WI38 (cell line): Measurements from ENCODE around the gene USF2.

Experiments used
- H3K4me3 ChIP-seq: 2 replicates; pipeline ENCODE4 v1.5.1; 2011; ENCODE audit warnings: low read depth, mild to moderate bottlenecking, control low read depth, low read length
- TF ChIP-seq, protein P1 (sequence below): IDR thresholded peaks from 2 replicates; pipeline ENCODE4 v1.5.1; 2012; ENCODE audit warnings: low read depth, mild to moderate bottlenecking, control low read depth, low read length

Gene USF2

DNA sequence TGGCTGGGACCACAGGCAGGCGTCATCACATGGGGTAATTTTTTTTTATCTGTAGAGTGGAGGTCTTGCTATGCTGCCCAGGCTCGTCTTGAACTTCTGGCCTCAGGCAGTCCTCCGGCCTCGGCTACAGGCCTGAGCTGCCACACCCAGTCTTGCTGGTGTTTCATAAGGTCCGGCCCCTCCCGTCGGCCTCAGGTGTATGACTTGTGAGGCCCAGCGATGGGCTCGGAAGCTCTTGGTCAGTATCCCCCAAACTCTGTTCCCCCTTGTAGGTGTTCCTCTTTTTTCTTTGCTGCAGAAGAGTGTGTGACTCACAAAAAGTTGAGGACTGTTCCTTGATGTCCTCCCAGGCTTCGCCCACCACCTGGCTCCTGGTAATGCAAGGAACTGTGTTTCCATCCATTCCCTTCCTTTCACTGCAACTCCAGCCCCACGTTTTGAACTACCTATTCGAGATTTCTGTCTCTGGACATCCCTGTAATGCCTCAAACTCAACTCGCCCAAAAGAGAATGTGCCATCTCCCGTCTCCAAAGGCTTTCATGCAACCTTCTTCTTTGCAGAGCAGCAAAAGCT lies 5.0 kb downstream of the USF2 start:
- TF ChIP-seq, protein P1, sequence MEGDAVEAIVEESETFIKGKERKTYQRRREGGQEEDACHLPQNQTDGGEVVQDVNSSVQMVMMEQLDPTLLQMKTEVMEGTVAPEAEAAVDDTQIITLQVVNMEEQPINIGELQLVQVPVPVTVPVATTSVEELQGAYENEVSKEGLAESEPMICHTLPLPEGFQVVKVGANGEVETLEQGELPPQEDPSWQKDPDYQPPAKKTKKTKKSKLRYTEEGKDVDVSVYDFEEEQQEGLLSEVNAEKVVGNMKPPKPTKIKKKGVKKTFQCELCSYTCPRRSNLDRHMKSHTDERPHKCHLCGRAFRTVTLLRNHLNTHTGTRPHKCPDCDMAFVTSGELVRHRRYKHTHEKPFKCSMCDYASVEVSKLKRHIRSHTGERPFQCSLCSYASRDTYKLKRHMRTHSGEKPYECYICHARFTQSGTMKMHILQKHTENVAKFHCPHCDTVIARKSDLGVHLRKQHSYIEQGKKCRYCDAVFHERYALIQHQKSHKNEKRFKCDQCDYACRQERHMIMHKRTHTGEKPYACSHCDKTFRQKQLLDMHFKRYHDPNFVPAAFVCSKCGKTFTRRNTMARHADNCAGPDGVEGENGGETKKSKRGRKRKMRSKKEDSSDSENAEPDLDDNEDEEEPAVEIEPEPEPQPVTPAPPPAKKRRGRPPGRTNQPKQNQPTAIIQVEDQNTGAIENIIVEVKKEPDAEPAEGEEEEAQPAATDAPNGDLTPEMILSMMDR: no peak
- H3K4me3 ChIP-seq: no peak overlapping the region

DNA sequence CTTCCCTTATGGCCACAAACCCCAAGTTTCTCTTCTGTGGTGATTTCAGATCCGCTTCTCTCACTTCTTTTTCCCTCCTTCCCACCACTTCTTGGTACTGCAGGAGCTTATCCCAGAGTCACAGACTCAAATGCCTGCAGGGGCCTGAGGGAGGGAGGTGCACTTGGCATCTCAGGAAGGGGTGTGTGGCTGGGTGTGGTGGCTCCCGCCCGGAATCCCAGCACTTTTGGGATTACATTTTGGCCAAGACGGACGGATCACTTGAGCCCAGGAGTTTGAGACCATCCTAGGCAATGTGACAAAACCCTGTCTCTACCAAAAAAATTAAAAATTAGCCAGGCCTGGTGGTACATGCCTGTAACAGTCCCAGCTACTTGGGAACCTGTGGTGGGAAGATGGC lies 5.6 kb downstream of the USF2 start:
- H3K4me3 ChIP-seq: no peak overlapping the region
- TF ChIP-seq, protein P1: no peak

DNA sequence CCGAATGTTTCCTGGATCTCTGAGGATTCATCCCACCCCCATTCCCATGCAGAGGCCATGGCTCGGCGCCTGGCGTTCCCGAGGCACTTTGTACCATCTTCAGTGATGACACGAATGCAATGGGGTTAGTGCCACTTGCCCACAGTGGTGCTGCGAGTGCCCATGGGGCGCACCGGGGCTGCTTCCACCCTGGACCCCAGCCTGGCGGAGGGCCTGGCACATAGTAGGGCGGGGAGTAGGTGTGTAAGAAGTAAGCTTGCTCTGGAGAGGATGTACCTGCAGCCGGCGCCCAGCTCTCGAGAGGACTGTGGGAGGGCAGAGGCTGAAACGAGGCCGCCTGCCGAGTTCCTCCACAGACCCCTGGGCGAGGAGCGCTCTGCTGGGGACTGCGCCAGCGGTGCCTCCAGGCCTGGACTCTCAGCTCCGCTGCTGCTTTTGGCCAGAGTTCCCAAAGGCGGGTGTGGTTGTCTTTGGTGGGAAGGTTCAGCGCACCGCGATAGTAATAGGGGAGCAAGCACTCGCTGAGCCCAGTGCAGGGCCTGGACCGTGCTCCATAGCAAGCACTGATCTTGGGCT lies 8.0 kb downstream of the USF2 start:
- TF ChIP-seq, protein P1: no peak
- no peak overlapping the region for H3K4me3 ChIP-seq

DNA sequence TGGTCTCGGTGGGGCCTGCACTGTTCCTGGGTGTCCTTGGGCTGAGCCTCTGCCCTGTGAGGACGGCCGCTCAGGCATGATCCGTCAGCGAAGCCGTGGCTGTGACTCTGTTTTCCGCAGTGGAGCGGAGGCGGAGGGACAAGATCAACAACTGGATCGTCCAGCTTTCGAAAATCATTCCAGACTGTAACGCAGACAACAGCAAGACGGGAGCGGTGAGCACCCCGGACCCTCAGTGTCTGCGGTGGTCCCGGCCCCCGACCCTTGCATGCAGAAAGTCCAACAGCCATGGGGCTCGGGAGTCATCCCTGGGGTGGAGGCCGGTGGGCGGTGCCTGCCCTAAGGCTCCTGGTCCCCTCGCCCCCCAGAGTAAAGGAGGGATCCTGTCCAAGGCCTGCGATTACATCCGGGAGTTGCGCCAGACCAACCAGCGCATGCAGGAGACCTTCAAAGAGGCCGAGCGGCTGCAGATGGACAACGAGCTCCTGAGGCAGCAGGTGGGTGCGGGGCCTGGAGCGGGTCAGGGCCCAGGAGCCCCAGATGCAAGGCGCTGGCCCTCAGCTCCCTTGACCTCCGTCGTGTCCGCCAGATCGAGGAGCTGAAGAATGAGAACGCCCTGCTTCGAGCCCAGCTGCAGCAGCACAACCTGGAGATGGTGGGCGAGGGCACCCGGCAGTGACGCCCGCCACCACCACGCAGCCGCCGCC lies 10.0 kb downstream of the USF2 start:
- TF ChIP-seq, protein P1: no peak
- no peak overlapping the region for H3K4me3 ChIP-seq

DNA sequence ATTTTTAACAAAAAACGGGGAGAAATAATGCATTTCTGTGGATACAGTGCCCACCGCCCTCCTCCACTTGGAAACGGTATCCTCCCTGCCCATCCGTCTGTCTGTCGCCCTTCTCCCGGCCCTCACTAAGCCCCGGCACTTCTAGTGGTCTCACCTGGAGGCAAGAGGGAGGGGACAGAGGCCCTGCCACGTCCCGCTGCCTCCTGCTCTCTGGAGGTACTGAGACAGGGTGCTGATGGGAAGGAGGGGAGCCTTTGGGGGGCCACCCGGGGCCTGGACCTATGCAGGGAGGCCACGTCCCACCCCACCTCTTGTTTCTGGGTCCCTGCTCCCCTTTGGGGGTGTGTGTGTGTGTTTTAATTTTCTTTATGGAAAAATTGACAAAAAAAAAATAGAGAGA lies 10.6 kb downstream of the USF2 start:
- TF ChIP-seq, protein P1: no peak
- H3K4me3 ChIP-seq: no peak overlapping the region

DNA sequence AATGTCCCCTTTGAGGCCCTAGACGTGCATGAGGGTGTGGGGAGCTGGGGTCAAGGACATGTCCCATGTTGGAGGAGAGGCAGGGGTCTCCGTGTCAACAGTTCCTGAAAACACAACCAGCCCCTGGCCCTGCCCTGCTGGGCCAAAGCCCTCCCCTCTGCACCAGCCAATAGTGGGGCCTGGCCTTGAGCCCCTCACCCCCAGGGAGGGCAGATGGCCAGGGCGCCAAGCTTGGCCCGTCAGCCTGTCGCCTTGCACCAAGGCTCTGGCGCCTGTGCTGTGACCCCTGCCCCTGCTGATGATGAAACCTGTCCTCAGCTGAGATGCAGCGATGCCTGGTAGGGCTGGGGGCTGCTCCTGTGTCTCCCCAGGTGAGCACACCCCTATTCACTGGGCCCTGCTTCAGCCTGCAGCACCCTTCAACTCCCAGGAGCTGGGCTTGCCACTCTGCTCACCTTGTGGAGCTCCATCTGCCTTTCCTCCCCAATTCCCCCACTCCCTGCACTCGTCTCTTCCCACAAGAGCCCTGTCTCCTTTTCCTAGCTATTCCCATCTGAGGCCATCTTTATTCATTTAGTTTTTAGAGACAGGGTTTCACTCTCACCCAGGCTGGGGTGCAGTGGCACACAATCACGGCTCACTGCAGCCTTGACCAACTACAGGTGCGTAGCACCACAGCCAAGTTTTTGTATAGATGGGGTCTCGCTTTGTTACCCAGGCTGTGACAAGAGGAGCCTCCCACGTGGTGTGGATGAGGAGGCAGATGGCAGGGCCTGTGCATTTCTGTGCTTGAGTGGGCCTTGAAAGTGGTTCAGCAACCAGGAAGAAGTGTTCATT lies 11.4 kb downstream of the USF2 start:
- TF ChIP-seq, protein P1: no peak
- no peak overlapping the region for H3K4me3 ChIP-seq
